ENCODE measurements around the gene IGBP1. TPM values are rescaled to one million over a fixed set of nuclear protein-coding genes. Genes with fewer than 3 reads are reported as not detected.
"Not testable (repeated sequence)": the region's sequence is repeated elsewhere in the genome, so short reads cannot be mapped to it uniquely, and the experiment has no call there.

Gene IGBP1
- total RNA-seq, 2 donors from 2014 or later, result 61.0 to 61.9 TPM

GRCh38 chrX:70172964-70173363, 39.7 kb downstream of the IGBP1 start:
- no peaks in the 10 kb centered on the region for H3K36me3 Mint-ChIP-seq (ENCODE audit: insufficient read depth in 2 of 2)
- DNase-seq, result no peak
- peaks cover 16% of the 10 kb centered on the region for H3K4me1 Mint-ChIP-seq (ENCODE audit: low read depth)
- no peaks in the 10 kb centered on the region for H3K9me3 Mint-ChIP-seq
- H3K27me3 Mint-ChIP-seq (ENCODE audit: low read depth), result peaks cover 58% of the 10 kb centered on the region
- H3K27ac Mint-ChIP-seq, result no peak overlapping the region
- H3K4me3 Mint-ChIP-seq, result no peak overlapping the region
- ATAC-seq (replicated peaks in 1 of 2), result no peak

- peaks cover 16% of the 10 kb centered on the region for H3K4me1 Mint-ChIP-seq (ENCODE audit: low read depth)
- H3K9me3 Mint-ChIP-seq, result no peaks in the 10 kb centered on the region
- no peak overlapping the region for H3K4me3 Mint-ChIP-seq
- H3K27ac Mint-ChIP-seq, result no peak overlapping the region
- H3K27me3 Mint-ChIP-seq (ENCODE audit: low read depth), result peaks cover 63% of the 10 kb centered on the region
- H3K36me3 Mint-ChIP-seq (ENCODE audit: insufficient read depth in 2 of 2), result no peaks in the 10 kb centered on the region
- no peak for DNase-seq
- no peak for ATAC-seq (replicated peaks in 1 of 2)
Observed at GRCh38 chrX:70174754-70175153, 41.5 kb downstream of the IGBP1 start.

DNA sequence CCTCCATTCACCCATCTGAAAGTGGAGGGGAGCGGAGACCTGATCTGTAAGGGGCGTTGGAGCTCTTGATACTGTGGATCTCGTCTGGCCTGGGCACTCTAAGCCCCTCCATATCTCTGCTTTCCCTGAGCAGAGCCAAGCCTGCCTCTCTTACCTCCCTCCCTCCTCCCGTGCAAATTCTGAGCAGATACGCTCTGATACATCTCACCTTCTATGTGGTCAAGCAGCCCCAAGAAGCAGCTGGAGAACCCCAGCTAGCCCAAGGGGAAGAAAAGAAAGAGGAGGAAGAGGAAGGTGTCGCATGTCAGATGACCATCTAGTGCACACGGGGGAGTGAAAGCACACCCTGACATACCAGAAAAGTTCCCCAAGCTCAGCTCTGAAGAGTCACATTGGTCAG, 42.1 kb downstream of the IGBP1 start:
- no peaks in the 10 kb centered on the region for H3K9me3 Mint-ChIP-seq
- H3K27ac Mint-ChIP-seq, result no peak overlapping the region
- H3K4me3 Mint-ChIP-seq, result no peak overlapping the region
- peaks cover 16% of the 10 kb centered on the region for H3K4me1 Mint-ChIP-seq (ENCODE audit: low read depth)
- no peaks in the 10 kb centered on the region for H3K36me3 Mint-ChIP-seq (ENCODE audit: insufficient read depth in 2 of 2)
- DNase-seq (no peak), ATAC-seq (replicated peaks in 1 of 2) (no peak)
- H3K27me3 Mint-ChIP-seq (ENCODE audit: low read depth), result peaks cover 58% of the 10 kb centered on the region

GRCh38 chrX:70176938-70177533, 43.8 kb downstream of the IGBP1 start, which contains the start of gene DGAT2L6:
DGAT2L6 (plus strand) TSS chrX:70177483; CDS start chrX:70177583, 100 bp downstream.
- DNase-seq (no peak), ATAC-seq (replicated peaks in 1 of 2) (no peak)
- peaks cover 51% of the 10 kb centered on the region for H3K27me3 Mint-ChIP-seq (ENCODE audit: low read depth)
- H3K27ac Mint-ChIP-seq, result no peak within 1 kb of the TSS
- no peaks in the 10 kb centered on the region for H3K9me3 Mint-ChIP-seq
- H3K36me3 Mint-ChIP-seq (ENCODE audit: insufficient read depth in 2 of 2), result no peaks in the 10 kb centered on the region
- no peak within 1 kb of the TSS for H3K4me3 Mint-ChIP-seq
- peaks cover 16% of the 10 kb centered on the region for H3K4me1 Mint-ChIP-seq (ENCODE audit: low read depth)

DNA sequence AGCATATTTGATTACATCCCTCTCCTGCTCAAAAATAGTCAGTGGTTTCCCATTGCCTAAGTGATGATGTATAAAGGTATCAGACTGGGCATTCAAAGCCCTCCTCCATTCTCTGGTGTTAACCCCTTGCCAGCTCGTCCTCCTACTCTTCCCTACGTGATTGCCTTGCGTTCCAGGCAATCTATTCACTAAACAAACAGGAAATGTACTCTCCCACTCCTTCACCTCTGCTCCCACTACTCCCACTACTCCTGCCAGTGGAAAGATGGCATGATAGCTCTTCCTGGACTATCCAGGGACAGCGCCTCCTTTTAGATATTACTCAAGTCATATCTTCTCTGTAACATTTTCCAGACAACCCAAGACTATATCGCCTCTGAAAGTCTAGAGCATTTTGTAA, 49.8 kb downstream of the IGBP1 start:
- H3K27me3 Mint-ChIP-seq (ENCODE audit: low read depth), result peaks cover 59% of the 10 kb centered on the region
- H3K36me3 Mint-ChIP-seq (ENCODE audit: insufficient read depth in 2 of 2), result no peaks in the 10 kb centered on the region
- H3K4me1 Mint-ChIP-seq (ENCODE audit: low read depth), result no peaks in the 10 kb centered on the region
- no peak overlapping the region for H3K4me3 Mint-ChIP-seq
- no peaks in the 10 kb centered on the region for H3K9me3 Mint-ChIP-seq
- no peak overlapping the region for H3K27ac Mint-ChIP-seq
- no peak for ATAC-seq (replicated peaks in 1 of 2)
- no peak for DNase-seq

DNA sequence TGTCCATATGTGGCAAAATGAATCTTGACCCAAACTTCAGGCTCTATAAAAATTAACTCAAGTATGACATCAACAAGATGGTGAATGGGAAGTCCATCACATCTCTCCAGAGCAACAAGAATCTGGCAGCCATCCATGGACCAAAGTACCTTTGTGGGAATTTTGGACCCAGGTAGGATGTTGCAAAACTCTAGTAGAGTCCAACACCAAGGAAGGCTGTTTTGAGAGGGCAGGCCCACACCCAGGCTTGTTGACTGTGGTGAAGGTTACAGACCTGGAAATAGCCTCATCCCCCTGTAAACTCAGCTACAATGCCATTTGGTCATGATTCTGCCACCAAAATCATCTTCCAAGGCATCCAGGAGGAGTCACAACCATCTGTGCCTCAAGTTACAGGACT, 57.0 kb downstream of the IGBP1 start:
- no peak for ATAC-seq (replicated peaks in 1 of 2)
- Mint-ChIP-seq H3K4me1 (ENCODE audit: low read depth) (no peaks in the 10 kb centered on the region), H3K9me3 (peaks cover 3 to 6% of the 10 kb centered on the region in 2 donors), H3K4me3 (no peak overlapping the region), H3K27ac (no peak overlapping the region), H3K27me3 (ENCODE audit: low read depth) (peaks cover 71% of the 10 kb centered on the region), H3K36me3 (ENCODE audit: insufficient read depth in 2 of 2) (peaks cover 3 to 6% of the 10 kb centered on the region in 2 donors)
- DNase-seq, result no peak

GRCh38 chrX:70196961-70197720, 63.9 kb downstream of the IGBP1 start:
- peaks cover 5% of the 10 kb centered on the region for H3K4me1 Mint-ChIP-seq (ENCODE audit: low read depth)
- no peaks in the 10 kb centered on the region for H3K9me3 Mint-ChIP-seq
- DNase-seq (peak; percentile 74 to 75), ATAC-seq (replicated peaks in 1 of 2) (peak; percentile 76)
- H3K27ac Mint-ChIP-seq, result no peak overlapping the region
- H3K36me3 Mint-ChIP-seq (ENCODE audit: insufficient read depth in 2 of 2), result no peaks in the 10 kb centered on the region
- peak overlapping the region in 1 of 2 donors; percentile 68 for H3K4me3 Mint-ChIP-seq
- H3K27me3 Mint-ChIP-seq (ENCODE audit: low read depth), result peaks cover 44% of the 10 kb centered on the region

DNA sequence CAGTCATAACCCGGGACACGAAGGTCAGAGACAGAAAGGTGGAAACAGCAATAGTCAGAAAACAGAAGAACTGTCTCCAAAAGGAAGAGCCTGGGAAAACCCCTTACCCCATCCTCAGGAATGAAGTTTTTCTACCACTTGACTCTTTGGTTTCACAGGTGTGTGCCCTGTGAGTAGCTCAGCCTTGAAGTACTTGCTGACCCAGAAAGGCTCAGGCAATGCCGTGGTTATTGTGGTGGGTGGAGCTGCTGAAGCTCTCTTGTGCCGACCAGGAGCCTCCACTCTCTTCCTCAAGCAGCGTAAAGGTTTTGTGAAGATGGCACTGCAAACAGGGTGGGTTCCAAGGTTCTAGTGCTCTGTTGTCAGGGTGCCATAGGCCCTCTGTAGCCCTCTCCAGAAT, 68.5 kb downstream of the IGBP1 start:
- no peak overlapping the region for H3K27ac Mint-ChIP-seq
- no peak for ATAC-seq (replicated peaks in 1 of 2)
- peaks cover 5% of the 10 kb centered on the region for H3K4me1 Mint-ChIP-seq (ENCODE audit: low read depth)

GRCh38 chrX:70208479-70208878, 75.2 kb downstream of the IGBP1 start:
- DNase-seq (no peak), ATAC-seq (replicated peaks in 1 of 2) (no peak)
- peaks cover 3% of the 10 kb centered on the region in 2 donors for H3K9me3 Mint-ChIP-seq
- H3K27ac Mint-ChIP-seq, result no peak overlapping the region
- no peak overlapping the region for H3K4me3 Mint-ChIP-seq
- H3K36me3 Mint-ChIP-seq (ENCODE audit: insufficient read depth in 2 of 2), result no peaks in the 10 kb centered on the region
- H3K27me3 Mint-ChIP-seq (ENCODE audit: low read depth), result peaks cover 29% of the 10 kb centered on the region
- no peaks in the 10 kb centered on the region for H3K4me1 Mint-ChIP-seq (ENCODE audit: low read depth)

More for the DNA sequence above, 68.5 kb downstream of the IGBP1 start:
- DNase-seq, result no peak
- H3K9me3 Mint-ChIP-seq, result no peaks in the 10 kb centered on the region
- H3K27me3 Mint-ChIP-seq (ENCODE audit: low read depth), result peaks cover 35% of the 10 kb centered on the region
- no peak overlapping the region for H3K4me3 Mint-ChIP-seq
- H3K36me3 Mint-ChIP-seq (ENCODE audit: insufficient read depth in 2 of 2), result no peaks in the 10 kb centered on the region

GRCh38 chrX:70209570-70209969, 76.3 kb downstream of the IGBP1 start:
- ATAC-seq (replicated peaks in 1 of 2); H3K4me3 Mint-ChIP-seq; H3K36me3 Mint-ChIP-seq (ENCODE audit: insufficient read depth in 2 of 2); DNase-seq; H3K27ac Mint-ChIP-seq; H3K9me3 Mint-ChIP-seq; H3K4me1 Mint-ChIP-seq (ENCODE audit: low read depth): not testable (repeated sequence)
- H3K27me3 Mint-ChIP-seq (ENCODE audit: low read depth), result peaks cover 23% of the 10 kb centered on the region

Other genes with a start within 250 kb of the IGBP1 start
- gene AWAT2, start 83.5 kb upstream of the IGBP1 start, total RNA-seq, result not detected
- gene OTUD6A, start 71.0 kb upstream of the IGBP1 start, total RNA-seq, result not detected
- gene DGAT2L6, start 44.0 kb downstream of the IGBP1 start, total RNA-seq, result not detected
- gene AWAT1, start 101.2 kb downstream of the IGBP1 start, total RNA-seq, result not detected
- gene P2RY4, start 126.8 kb downstream of the IGBP1 start, total RNA-seq, result under 1 TPM; 0.34 to 0.69 TPM
- gene ARR3, start 134.9 kb downstream of the IGBP1 start, total RNA-seq, result not detected
- gene RAB41, start 148.7 kb downstream of the IGBP1 start, total RNA-seq, result not detected
- gene PDZD11, start 156.5 kb downstream of the IGBP1 start, total RNA-seq, result 10 to 100 TPM; 17.7 to 20.6 TPM
- 10 to 100 TPM; 26.4 to 28.7 TPM for gene KIF4A, start 156.7 kb downstream of the IGBP1 start, total RNA-seq